K562 treated with DMSO at 1 percent for 24 hours (cell line): ENCODE results near the gene NOXA1. TPM values are rescaled to one million over a fixed set of nuclear protein-coding genes. Genes with fewer than 3 reads are reported as not detected.

Experiments
- total RNA-seq: library from RNA; unstranded; fragments of 300-600 nt; gene quantifications from 2 replicates; pipeline ENCODE4 v1.2.3, GENCODE V29; 2022; ENCODE audit warnings: low read depth; ENCODE audit not compliant: insufficient read depth

NOXA1 gene
- total RNA-seq = 1.9 and 2.1 TPM in 2 replicates

DNA sequence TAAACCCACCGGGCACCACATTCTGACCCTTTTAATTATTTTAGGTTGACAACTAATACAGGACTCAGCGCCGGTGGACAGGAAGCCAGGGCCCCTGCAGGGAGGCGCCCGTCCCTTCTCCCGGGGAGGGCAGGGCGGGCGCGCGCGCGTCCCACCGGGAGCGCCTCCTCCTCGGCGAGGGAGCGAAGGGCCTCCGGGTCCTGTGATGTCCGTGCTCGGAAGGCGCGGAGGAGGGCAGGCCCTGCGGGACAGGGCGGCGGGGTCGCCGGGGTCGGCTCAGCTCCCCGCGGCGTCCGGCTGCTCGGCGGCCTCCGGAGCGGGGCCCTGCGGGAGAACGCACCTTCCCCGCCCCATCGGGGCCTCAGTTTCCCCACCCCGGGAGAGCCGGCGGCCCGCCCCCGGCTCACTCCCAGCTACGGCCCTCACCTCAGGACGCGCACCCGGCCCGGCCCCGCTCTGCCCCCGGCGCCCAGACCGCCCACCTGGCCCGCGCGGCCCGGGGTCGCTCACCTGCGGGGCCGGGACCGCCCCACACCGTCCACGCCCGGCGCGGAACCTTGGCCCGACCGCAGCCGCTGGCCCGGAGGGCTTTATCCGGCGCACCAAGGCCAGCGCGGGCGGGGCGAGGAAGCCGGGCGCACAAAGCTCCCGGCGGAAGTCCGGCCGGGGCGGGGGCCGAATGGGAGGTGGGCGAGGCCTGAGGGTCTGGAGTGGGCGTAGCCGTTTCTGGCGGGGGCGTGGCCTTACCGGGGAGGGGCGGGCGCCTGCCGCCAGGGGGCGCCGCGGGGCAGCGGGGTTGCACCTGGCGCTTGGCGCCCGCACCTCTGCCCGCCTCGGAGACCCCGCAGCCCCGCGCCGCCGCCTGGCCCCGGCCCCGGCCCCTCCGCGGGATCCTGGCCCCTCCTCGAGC, at the start of gene NOXA1, which contains the start of gene EXD3:
NOXA1 (plus strand) TSS at position 790 of the 910 bp plus-strand sequence. CDS start 137 bp downstream, outside the sequence.
EXD3 (minus strand) TSS at position 559 of the 910 bp plus-strand sequence. CDS start 27,805 bp downstream, outside the sequence.

GRCh38 chr9:137441289-137441934, 18.2 kb downstream of the NOXA1 start, which contains the start of gene ENTPD8:
Gene ENTPD8 (minus strand): TSS chr9:137441357. CDS start chr9:137438285, 3,072 bp downstream.

DNA sequence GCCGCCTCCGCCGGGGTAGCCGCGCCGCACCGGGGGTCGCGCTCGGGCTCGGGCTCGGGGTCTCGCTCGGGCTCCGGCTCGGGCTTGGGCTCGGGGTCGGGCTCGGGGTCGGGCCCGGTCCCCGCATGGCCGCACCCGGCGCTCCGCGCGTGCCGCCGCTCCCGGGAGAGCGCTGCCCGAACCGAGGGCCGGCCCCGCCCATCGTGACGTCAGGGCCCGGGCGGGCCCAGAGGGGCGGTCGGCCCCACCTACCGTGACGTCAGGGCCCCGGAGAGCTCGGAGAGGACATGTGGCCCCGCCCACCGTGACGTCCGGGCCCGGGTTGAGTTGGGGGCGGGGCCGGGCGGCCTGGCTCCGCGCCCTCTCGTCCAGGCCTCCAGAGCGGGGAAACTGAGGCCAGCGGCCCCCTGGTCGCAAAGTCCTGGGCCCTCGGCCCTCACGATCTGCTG, 36.0 kb downstream of the NOXA1 start, which contains the start of gene NSMF:
NSMF (minus strand) TSS at position 183 of the 449 bp plus-strand sequence. CDS start 232 bp downstream, outside the sequence.

Other genes starting within 250 kb of the NOXA1 start
- gene ANAPC2, start 234.8 kb upstream of the NOXA1 start, total RNA-seq = 57.0 and 62.9 TPM in 2 replicates
- 231 and 245 TPM in 2 replicates for gene SSNA1, start 234.7 kb upstream of the NOXA1 start, total RNA-seq
- 33.3 and 34.3 TPM in 2 replicates for gene TPRN, start 222.7 kb upstream of the NOXA1 start, total RNA-seq
- 70.6 and 73.1 TPM in 2 replicates for gene TMEM203, start 217.7 kb upstream of the NOXA1 start, total RNA-seq
- 28.7 and 33.4 TPM in 2 replicates for gene NDOR1, start 217.7 kb upstream of the NOXA1 start, total RNA-seq
- 6.9 and 7.0 TPM in 2 replicates for gene RNF208, start 201.2 kb upstream of the NOXA1 start, total RNA-seq
- gene CYSRT1, start 198.2 kb upstream of the NOXA1 start, total RNA-seq = 1.6 and 1.7 TPM in 2 replicates
- gene RNF224, start 195.9 kb upstream of the NOXA1 start, total RNA-seq = not detected in 2 replicates
- not detected in 2 replicates for gene SLC34A3, start 192.5 kb upstream of the NOXA1 start, total RNA-seq
- gene TUBB4B, start 182.1 kb upstream of the NOXA1 start, total RNA-seq = 1,217 and 1,249 TPM in 2 replicates
- 0.60 TPM in 1 of 2 replicates, not detected in the other for gene STPG3, start 172.1 kb upstream of the NOXA1 start, total RNA-seq
- gene NELFB, start 168.1 kb upstream of the NOXA1 start, total RNA-seq = 123 TPM in 2 replicates
- gene TOR4A, start 145.7 kb upstream of the NOXA1 start, total RNA-seq = 86.6 and 103 TPM in 2 replicates
- gene NRARP, start 121.1 kb upstream of the NOXA1 start, total RNA-seq = 19.3 and 20.3 TPM in 2 replicates
- 12.1 and 16.9 TPM in 2 replicates for gene EXD3, start 231 bp upstream of the NOXA1 start, total RNA-seq
- 0.21 TPM in 1 of 2 replicates, not detected in the other for gene ENTPD8, start 18.0 kb downstream of the NOXA1 start, total RNA-seq
- gene NSMF, start 35.9 kb downstream of the NOXA1 start, total RNA-seq = 54.0 and 55.9 TPM in 2 replicates
- gene PNPLA7, start 127.0 kb downstream of the NOXA1 start, total RNA-seq = 1.3 and 1.4 TPM in 2 replicates
- gene MRPL41, start 128.5 kb downstream of the NOXA1 start, total RNA-seq = 146 and 147 TPM in 2 replicates
- 32.0 and 32.6 TPM in 2 replicates for gene DPH7, start 155.5 kb downstream of the NOXA1 start, total RNA-seq
- gene ZMYND19, start 167.1 kb downstream of the NOXA1 start, total RNA-seq = 51.3 and 54.1 TPM in 2 replicates
- 62.2 and 73.1 TPM in 2 replicates for gene ARRDC1, start 182.3 kb downstream of the NOXA1 start, total RNA-seq
- 60.7 and 64.1 TPM in 2 replicates for gene EHMT1, start 195.6 kb downstream of the NOXA1 start, total RNA-seq